GM23338 (cell line): ENCODE data around the gene ANKH.

ENCODE experiments used
- CREB1 ChIP-seq: fragments of 250-450 bp; sonication (Bioruptor Pico); IDR thresholded peaks from 2 replicates; pipeline ENCODE4 v1.5.0; 2020; ENCODE audit warnings: low read depth, mild to moderate bottlenecking, moderate library complexity
- EZH2 ChIP-seq: fragments of 200-600 bp; sonication (generic); IDR thresholded peaks from one replicate; pipeline ENCODE4 v1.8.0; 2017; ENCODE audit warnings: antibody characterized with exemption, mild to moderate bottlenecking, low read depth; ENCODE audit not compliant: unreplicated experiment
- EZH2phosphoT487 ChIP-seq: fragments of 200-600 bp; sonication (generic); IDR thresholded peaks from one replicate; pipeline ENCODE4 v1.8.1; 2018; ENCODE audit warnings: antibody characterized with exemption; ENCODE audit not compliant: unreplicated experiment
- JUNB ChIP-seq: IDR thresholded peaks from one replicate; pipeline ENCODE4 v1.6.1; 2016; ENCODE audit warnings: antibody characterized with exemption; ENCODE audit not compliant: unreplicated experiment
- NANOG ChIP-seq: IDR thresholded peaks from 2 replicates; pipeline ENCODE4 v1.6.1; 2016; ENCODE audit warnings: antibody characterized with exemption, borderline replicate concordance
- POLR2AphosphoS5 ChIP-seq: IDR thresholded peaks from 2 replicates; pipeline ENCODE4 v1.6.1; 2016; ENCODE audit warnings: antibody characterized with exemption, low read depth
- REST ChIP-seq: IDR thresholded peaks from one replicate; pipeline ENCODE4 v1.6.1; 2018; ENCODE audit warnings: antibody characterized with exemption; ENCODE audit not compliant: unreplicated experiment
- TF ChIP-seq, protein P1 (sequence below), 2 experiments: fragments of 200-600 bp in 1 of 2; sonication (generic) in 1 of 2; conservative IDR thresholded peaks; 2 replicates each; pipeline versions ENCODE4 v1.5.1 to v1.6.1; 2016 to 2017; ENCODE audit warnings: antibody characterized with exemption in 2 of 2, low read depth in 2 of 2, mild to moderate bottlenecking in 2 of 2, moderate library complexity in 1 of 2
- TF ChIP-seq, protein P2 (sequence below): fragments of 250-450 bp; sonication (Bioruptor Pico); IDR thresholded peaks from 2 replicates; pipeline ENCODE4 v1.5.0; 2020; ENCODE audit warnings: mild to moderate bottlenecking, moderate library complexity

DNA sequence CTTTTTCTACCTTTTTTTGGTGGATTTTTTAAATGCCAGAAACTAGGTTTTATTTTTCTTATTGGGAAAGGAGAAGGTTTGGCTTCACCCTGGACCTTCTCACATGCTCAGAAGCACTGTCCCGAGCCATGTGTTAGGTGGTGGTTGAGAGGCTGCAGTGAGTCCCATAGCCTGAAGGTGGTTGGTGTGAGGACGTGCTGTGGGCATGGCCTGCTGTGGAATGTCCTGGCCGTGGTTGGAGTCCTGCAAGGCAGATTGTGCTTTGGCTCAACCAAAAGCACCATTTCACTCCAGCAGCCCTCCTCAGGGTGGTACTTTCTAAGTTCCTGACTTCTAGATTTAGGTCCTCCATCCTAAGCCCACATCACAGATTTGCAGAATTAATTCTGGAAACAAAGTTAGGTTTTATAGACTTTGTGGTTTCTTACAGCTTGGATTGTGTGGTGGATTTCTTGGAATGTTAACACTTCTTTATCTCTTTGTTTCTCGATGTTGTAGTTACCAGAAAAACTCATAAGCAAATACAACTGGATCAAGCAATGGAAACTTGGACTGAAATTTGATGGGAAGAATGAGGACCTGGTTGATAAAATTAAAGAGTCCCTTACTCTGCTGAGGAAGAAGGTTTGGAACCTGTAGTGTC lies 184.4 kb downstream of the ANKH start:
- TF ChIP-seq, protein P1, sequence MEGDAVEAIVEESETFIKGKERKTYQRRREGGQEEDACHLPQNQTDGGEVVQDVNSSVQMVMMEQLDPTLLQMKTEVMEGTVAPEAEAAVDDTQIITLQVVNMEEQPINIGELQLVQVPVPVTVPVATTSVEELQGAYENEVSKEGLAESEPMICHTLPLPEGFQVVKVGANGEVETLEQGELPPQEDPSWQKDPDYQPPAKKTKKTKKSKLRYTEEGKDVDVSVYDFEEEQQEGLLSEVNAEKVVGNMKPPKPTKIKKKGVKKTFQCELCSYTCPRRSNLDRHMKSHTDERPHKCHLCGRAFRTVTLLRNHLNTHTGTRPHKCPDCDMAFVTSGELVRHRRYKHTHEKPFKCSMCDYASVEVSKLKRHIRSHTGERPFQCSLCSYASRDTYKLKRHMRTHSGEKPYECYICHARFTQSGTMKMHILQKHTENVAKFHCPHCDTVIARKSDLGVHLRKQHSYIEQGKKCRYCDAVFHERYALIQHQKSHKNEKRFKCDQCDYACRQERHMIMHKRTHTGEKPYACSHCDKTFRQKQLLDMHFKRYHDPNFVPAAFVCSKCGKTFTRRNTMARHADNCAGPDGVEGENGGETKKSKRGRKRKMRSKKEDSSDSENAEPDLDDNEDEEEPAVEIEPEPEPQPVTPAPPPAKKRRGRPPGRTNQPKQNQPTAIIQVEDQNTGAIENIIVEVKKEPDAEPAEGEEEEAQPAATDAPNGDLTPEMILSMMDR (conservative IDR thresholded peaks at IDR 0.05; ENCODE audit: low read depth in 2 of 2): no peak
- TF ChIP-seq EZH2 (no peak), POLR2AphosphoS5 (no peak), EZH2phosphoT487 (no peak), JUNB (no peak), REST (no peak), NANOG (no peak), CREB1 (CRISPR knock-in tag) (no peak)
- TF ChIP-seq, protein P2, sequence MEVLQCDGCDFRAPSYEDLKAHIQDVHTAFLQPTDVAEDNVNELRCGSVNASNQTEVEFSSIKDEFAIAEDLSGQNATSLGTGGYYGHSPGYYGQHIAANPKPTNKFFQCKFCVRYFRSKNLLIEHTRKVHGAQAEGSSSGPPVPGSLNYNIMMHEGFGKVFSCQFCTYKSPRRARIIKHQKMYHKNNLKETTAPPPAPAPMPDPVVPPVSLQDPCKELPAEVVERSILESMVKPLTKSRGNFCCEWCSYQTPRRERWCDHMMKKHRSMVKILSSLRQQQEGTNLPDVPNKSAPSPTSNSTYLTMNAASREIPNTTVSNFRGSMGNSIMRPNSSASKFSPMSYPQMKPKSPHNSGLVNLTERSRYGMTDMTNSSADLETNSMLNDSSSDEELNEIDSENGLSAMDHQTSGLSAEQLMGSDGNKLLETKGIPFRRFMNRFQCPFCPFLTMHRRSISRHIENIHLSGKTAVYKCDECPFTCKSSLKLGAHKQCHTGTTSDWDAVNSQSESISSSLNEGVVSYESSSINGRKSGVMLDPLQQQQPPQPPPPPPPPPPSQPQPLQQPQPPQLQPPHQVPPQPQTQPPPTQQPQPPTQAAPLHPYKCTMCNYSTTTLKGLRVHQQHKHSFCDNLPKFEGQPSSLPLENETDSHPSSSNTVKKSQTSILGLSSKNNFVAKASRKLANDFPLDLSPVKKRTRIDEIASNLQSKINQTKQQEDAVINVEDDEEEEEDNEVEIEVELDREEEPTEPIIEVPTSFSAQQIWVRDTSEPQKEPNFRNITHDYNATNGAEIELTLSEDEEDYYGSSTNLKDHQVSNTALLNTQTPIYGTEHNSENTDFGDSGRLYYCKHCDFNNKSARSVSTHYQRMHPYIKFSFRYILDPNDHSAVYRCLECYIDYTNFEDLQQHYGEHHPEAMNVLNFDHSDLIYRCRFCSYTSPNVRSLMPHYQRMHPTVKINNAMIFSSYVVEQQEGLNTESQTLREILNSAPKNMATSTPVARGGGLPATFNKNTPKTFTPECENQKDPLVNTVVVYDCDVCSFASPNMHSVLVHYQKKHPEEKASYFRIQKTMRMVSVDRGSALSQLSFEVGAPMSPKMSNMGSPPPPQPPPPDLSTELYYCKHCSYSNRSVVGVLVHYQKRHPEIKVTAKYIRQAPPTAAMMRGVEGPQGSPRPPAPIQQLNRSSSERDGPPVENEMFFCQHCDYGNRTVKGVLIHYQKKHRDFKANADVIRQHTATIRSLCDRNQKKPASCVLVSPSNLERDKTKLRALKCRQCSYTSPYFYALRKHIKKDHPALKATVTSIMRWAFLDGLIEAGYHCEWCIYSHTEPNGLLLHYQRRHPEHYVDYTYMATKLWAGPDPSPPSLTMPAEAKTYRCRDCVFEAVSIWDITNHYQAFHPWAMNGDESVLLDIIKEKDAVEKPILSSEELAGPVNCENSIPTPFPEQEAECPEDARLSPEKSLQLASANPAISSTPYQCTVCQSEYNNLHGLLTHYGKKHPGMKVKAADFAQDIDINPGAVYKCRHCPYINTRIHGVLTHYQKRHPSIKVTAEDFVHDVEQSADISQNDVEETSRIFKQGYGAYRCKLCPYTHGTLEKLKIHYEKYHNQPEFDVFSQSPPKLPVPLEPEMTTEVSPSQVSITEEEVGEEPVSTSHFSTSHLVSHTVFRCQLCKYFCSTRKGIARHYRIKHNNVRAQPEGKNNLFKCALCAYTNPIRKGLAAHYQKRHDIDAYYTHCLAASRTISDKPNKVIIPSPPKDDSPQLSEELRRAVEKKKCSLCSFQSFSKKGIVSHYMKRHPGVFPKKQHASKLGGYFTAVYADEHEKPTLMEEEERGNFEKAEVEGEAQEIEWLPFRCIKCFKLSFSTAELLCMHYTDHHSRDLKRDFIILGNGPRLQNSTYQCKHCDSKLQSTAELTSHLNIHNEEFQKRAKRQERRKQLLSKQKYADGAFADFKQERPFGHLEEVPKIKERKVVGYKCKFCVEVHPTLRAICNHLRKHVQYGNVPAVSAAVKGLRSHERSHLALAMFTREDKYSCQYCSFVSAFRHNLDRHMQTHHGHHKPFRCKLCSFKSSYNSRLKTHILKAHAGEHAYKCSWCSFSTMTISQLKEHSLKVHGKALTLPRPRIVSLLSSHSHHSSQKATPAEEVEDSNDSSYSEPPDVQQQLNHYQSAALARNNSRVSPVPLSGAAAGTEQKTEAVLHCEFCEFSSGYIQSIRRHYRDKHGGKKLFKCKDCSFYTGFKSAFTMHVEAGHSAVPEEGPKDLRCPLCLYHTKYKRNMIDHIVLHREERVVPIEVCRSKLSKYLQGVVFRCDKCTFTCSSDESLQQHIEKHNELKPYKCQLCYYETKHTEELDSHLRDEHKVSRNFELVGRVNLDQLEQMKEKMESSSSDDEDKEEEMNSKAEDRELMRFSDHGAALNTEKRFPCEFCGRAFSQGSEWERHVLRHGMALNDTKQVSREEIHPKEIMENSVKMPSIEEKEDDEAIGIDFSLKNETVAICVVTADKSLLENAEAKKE (CRISPR knock-in tag): no peak
